Lower leg skin (tissue), 4 donors: ENCODE data around the gene OBSCN. TPM values are rescaled to one million over a fixed set of nuclear protein-coding genes. Genes with fewer than 3 reads are reported as not detected.

ENCODE experiments used
- DNase-seq, 2 donors: peaks; one replicate each; pipeline ENCODE4 v3.0.0-alpha.2; 2019; ENCODE audit warnings: low spot score in 2 of 2
- H3K4me3 ChIP-seq: fragments of 200-600 bp; sonication (generic); 2 replicates; pipeline ENCODE4 v1.5.1; 2017; ENCODE audit warnings: mild to moderate bottlenecking, low read depth; ENCODE audit not compliant: poor library complexity, severe bottlenecking
- CTCF ChIP-seq, 3 donors: fragments of 450-650 bp; IDR thresholded peaks; one replicate each; pipeline ENCODE4 v1.5.1; 2016; ENCODE audit warnings: antibody characterized with exemption in 3 of 3, mild to moderate bottlenecking in 3 of 3, moderate library complexity in 2 of 3
- POLR2A ChIP-seq, 2 donors: fragments of 450-650 bp; IDR thresholded peaks; one replicate each; pipeline ENCODE4 v1.6.1; 2016 to 2017; ENCODE audit warnings: antibody characterized with exemption in 2 of 2, mild to moderate bottlenecking in 1 of 2, moderate library complexity in 1 of 2
- whole genome bisulfite sequencing, 2 donors: methylation state at CpG; one replicate each; pipeline ENCODE4 v1.1.5; 2018; 5-methylcytosine and 5-hydroxymethylcytosine counted together
- intact Hi-C: fragments of 100-400 bp; cut with DNase I; formaldehyde crosslinking; loops from one replicate; pipeline ENCODE4 v1.15.0; 2023; ENCODE audit warnings: low total_unique reads
- total RNA-seq, 4 donors: library from RNA; depleted of rRNA; stranded (reverse); fragments of >200 nt; gene quantifications; one replicate each; pipeline ENCODE4 v1.1.0, GENCODE V29; 2016

The OBSCN gene
- total RNA-seq, 4 donors from 2014 or later: 7.4 to 39.2 (median 18.5) TPM

GRCh38 chr1:228210076-228210651 lies 2.3 kb downstream of the OBSCN start:
- no peak for TF ChIP-seq CTCF (IDR thresholded peaks at IDR 0.05)
- no peak for TF ChIP-seq POLR2A (IDR thresholded peaks at IDR 0.05)
- 91 to 97% methylated on average over 6 to 10 of the region's 11 CpGs for WGBS, 2 donors
- intact Hi-C loops: no loop called here
- peak in 1 of 2 donors; percentile 68 for DNase-seq
- no peak overlapping the region for H3K4me3 ChIP-seq

GRCh38 chr1:228210712-228211530 lies 3.1 kb downstream of the OBSCN start:
- peak in 1 of 2 donors; percentile 77 for DNase-seq
- intact Hi-C loops: no loop called here
- 78 to 88% methylated on average over 16 of the region's 16 CpGs for WGBS, 2 donors
- H3K4me3 ChIP-seq: no peak overlapping the region
- TF ChIP-seq CTCF (IDR thresholded peaks at IDR 0.05) (no peak), POLR2A (IDR thresholded peaks at IDR 0.05) (no peak)

GRCh38 chr1:228211531-228212414 lies 3.9 kb downstream of the OBSCN start:
- intact Hi-C loops: no loop called here
- TF ChIP-seq POLR2A (IDR thresholded peaks at IDR 0.05): no peak
- TF ChIP-seq CTCF (IDR thresholded peaks at IDR 0.05): no peak
- DNase-seq: peak in 1 of 2 donors; percentile 85
- H3K4me3 ChIP-seq: no peak overlapping the region
- WGBS, 2 donors: 87 to 91% methylated on average over 88 to 94 of the region's 96 CpGs

- peak in 1 of 2 donors; percentile 81 for DNase-seq
- 45 to 62% methylated on average over 32 to 64 of the region's 66 CpGs for WGBS, 2 donors
- intact Hi-C loops: no loop called here
- TF ChIP-seq CTCF (IDR thresholded peaks at IDR 0.05) (no peak), POLR2A (IDR thresholded peaks at IDR 0.05) (no peak)
- no peak overlapping the region for H3K4me3 ChIP-seq
Observed at GRCh38 chr1:228212415-228212965, 4.6 kb downstream of the OBSCN start.

- H3K4me3 ChIP-seq: peak overlapping the region; percentile 42
- 2 to 4% methylated on average over 20 to 51 of the region's 67 CpGs for WGBS, 2 donors
- DNase-seq: peak; percentile 73 to 95
- intact Hi-C loops: no loop called here
- TF ChIP-seq POLR2A (IDR thresholded peaks at IDR 0.05) (no peak), CTCF (IDR thresholded peaks at IDR 0.05) (no peak)
Observed at GRCh38 chr1:228212966-228213844, 5.4 kb downstream of the OBSCN start.
